Measurements from ENCODE around the gene TMEM131. TPM values are rescaled to one million over a fixed set of nuclear protein-coding genes. Genes with fewer than 3 reads are reported as not detected.
"Not testable (repeated sequence)": the region's sequence is repeated elsewhere in the genome, so short reads cannot be mapped to it uniquely, and the experiment has no call there.

Gene TMEM131
- total RNA-seq, 2 experiments from 2014 or later: 17.4 to 32.3 TPM

DNA sequence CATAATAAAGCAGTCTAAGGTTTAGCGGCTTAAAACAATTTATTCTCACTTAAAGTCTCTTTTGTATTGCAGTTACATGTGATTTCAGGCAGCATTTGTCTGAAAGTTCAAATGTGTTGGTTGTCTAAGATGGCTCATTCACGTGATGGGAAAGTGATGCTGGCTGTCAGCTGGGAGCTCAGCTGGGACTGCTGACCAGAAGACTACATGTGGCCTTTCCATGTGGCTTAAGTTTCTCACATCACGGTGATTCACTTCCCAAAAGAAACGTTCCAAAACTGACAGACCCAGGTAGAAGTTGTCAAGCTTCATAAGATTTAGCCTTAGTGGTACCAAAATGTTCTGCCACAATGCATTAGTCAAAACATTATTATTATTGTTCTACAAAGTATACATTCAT lies 76.9 kb downstream of the TMEM131 start:
- CTCF ChIA-PET (ENCODE audit: unreplicated experiment): no interaction called here
- Histone ChIP-seq H3K4me3 (ENCODE audit: low read depth, low read length, poor library complexity, severe bottlenecking) (no peak overlapping the region), H3K9me2 (ENCODE audit: insufficient read depth, low read length) (no peaks in the 10 kb centered on the region), H3K27ac (ENCODE audit: low read depth, low read length, poor library complexity, severe bottlenecking) (no peak overlapping the region), H3K4me2 (ENCODE audit: low read length) (no peak overlapping the region), H2AFZ (ENCODE audit: low read length) (no peak overlapping the region), H4K20me1 (ENCODE audit: insufficient read depth, low read length) (no peaks in the 10 kb centered on the region), H3K4me1 (ENCODE audit: insufficient read depth, low read length, poor library complexity, severe bottlenecking) (peaks cover 14% of the 10 kb centered on the region), H3K79me2 (ENCODE audit: insufficient read depth, low read depth, low read length) (no peaks in the 10 kb centered on the region), H3K36me3 (ENCODE audit: insufficient read depth, low read length) (peaks cover 22% of the 10 kb centered on the region), H3K9me3 (ENCODE audit: low read length) (peaks cover 20% of the 10 kb centered on the region; the same call in 1 of the 2 replicates)
- no peak for DNase-seq (ENCODE audit: low spot score)
- BruUV-seq (replicated peaks): no TSS peak
- intact Hi-C loops (cut with micrococcal nuclease; ENCODE audit: unreplicated experiment): no loop called here
- TF ChIP-seq, protein P1, sequence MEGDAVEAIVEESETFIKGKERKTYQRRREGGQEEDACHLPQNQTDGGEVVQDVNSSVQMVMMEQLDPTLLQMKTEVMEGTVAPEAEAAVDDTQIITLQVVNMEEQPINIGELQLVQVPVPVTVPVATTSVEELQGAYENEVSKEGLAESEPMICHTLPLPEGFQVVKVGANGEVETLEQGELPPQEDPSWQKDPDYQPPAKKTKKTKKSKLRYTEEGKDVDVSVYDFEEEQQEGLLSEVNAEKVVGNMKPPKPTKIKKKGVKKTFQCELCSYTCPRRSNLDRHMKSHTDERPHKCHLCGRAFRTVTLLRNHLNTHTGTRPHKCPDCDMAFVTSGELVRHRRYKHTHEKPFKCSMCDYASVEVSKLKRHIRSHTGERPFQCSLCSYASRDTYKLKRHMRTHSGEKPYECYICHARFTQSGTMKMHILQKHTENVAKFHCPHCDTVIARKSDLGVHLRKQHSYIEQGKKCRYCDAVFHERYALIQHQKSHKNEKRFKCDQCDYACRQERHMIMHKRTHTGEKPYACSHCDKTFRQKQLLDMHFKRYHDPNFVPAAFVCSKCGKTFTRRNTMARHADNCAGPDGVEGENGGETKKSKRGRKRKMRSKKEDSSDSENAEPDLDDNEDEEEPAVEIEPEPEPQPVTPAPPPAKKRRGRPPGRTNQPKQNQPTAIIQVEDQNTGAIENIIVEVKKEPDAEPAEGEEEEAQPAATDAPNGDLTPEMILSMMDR (conservative IDR thresholded peaks at IDR 0.05; ENCODE audit: low read length): no peak
- no peak for TF ChIP-seq EZH2phosphoT487 (IDR thresholded peaks at IDR 0.05; ENCODE audit: borderline replicate concordance, low read depth, low read length)
- POLR2A ChIA-PET: no interaction called here

DNA sequence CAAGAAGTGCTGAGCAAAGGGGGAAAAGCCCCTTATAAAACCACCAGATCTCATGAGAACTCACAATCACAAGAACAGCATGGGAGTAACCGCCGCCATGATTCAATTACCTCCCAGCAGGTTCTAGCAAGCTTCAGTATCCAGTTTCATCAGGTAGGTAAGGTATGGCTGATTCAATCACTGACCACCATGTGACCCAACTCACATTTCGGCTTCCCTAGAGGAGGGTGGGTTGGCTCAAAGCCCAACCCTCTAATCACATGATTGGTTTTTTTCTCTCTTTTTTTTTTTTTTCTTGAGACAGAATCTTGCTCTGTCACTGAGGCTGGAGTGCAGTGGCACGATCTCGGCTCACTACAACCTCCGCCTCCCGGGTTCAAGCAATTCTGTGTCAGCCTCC lies 78.1 kb downstream of the TMEM131 start:
- not testable (repeated sequence) for H3K79me2 ChIP-seq (ENCODE audit: insufficient read depth, low read depth, low read length)

GRCh38 chr2:97914691-97915213 lies 81.0 kb downstream of the TMEM131 start:
- Histone ChIP-seq H3K4me1 (ENCODE audit: insufficient read depth, low read length, poor library complexity, severe bottlenecking) (peaks cover 26% of the 10 kb centered on the region), H4K20me1 (ENCODE audit: insufficient read depth, low read length) (no peaks in the 10 kb centered on the region), H3K79me2 (ENCODE audit: insufficient read depth, low read depth, low read length) (peaks cover 10% of the 10 kb centered on the region; the same call in 1 of the 2 replicates), H3K4me3 (ENCODE audit: low read depth, low read length, poor library complexity, severe bottlenecking) (no peak overlapping the region), H2AFZ (ENCODE audit: low read length) (no peak overlapping the region), H3K4me2 (ENCODE audit: low read length) (no peak overlapping the region), H3K27ac (ENCODE audit: low read depth, low read length, poor library complexity, severe bottlenecking) (no peak overlapping the region), H3K9me3 (ENCODE audit: low read length) (0 out of 2 replicates have a peak, but pooled peaks cover 16% of the 10 kb centered on the region), H3K36me3 (ENCODE audit: insufficient read depth, low read length) (peaks cover 21% of the 10 kb centered on the region), H3K9me2 (ENCODE audit: insufficient read depth, low read length) (no peaks in the 10 kb centered on the region)
- TF ChIP-seq, protein P1 (conservative IDR thresholded peaks at IDR 0.05; ENCODE audit: low read length): no peak
- no peak for TF ChIP-seq EZH2phosphoT487 (IDR thresholded peaks at IDR 0.05; ENCODE audit: borderline replicate concordance, low read depth, low read length)
- BruUV-seq (replicated peaks): no TSS peak
- intact Hi-C loops (cut with micrococcal nuclease; ENCODE audit: unreplicated experiment): no loop called here
- ChIA-PET POLR2A (no interaction called here), CTCF (ENCODE audit: unreplicated experiment) (no interaction called here)
- no peak for DNase-seq (ENCODE audit: low spot score)

More for the DNA sequence above, 78.1 kb downstream of the TMEM131 start:
- CTCF ChIA-PET (ENCODE audit: unreplicated experiment); H3K4me2 ChIP-seq (ENCODE audit: low read length); H2AFZ ChIP-seq (ENCODE audit: low read length); DNase-seq (ENCODE audit: low spot score); intact Hi-C loops (cut with micrococcal nuclease; ENCODE audit: unreplicated experiment); H4K20me1 ChIP-seq (ENCODE audit: insufficient read depth, low read length); H3K9me2 ChIP-seq (ENCODE audit: insufficient read depth, low read length); POLR2A ChIA-PET; H3K27ac ChIP-seq (ENCODE audit: low read depth, low read length, poor library complexity, severe bottlenecking); H3K4me3 ChIP-seq (ENCODE audit: low read depth, low read length, poor library complexity, severe bottlenecking); BruUV-seq (replicated peaks): not testable (repeated sequence)
- peaks cover 22% of the 10 kb centered on the region for H3K36me3 ChIP-seq (ENCODE audit: insufficient read depth, low read length)
- peaks cover 20% of the 10 kb centered on the region; the same call in 1 of the 2 replicates for H3K9me3 ChIP-seq (ENCODE audit: low read length)
- H3K4me1 ChIP-seq (ENCODE audit: insufficient read depth, low read length, poor library complexity, severe bottlenecking): peaks cover 17% of the 10 kb centered on the region
